Mesothelial cell of epicardium (in vitro differentiated cells): Measurements from ENCODE around the gene ABCC11. TPM values are rescaled to one million over a fixed set of nuclear protein-coding genes. Genes with fewer than 3 reads are reported as not detected.

Experiments
- DNase-seq, 2 experiments: peaks; one replicate each; pipeline ENCODE4 v3.0.0; 2021; ENCODE audit warnings: low spot score in 2 of 2; ENCODE audit not compliant: unreplicated experiment in 2 of 2
- H3K27ac Mint-ChIP-seq: 2 replicates; pipeline ENCODE4 v1.8.0; 2021; ENCODE audit warnings: mixed read lengths
- H3K27me3 Mint-ChIP-seq: 2 replicates; pipeline ENCODE4 v1.8.0; 2021; ENCODE audit warnings: low read depth, mixed read lengths
- H3K36me3 Mint-ChIP-seq: 2 replicates; pipeline ENCODE4 v1.8.0; 2021; ENCODE audit warnings: mixed read lengths
- H3K4me1 Mint-ChIP-seq: 2 replicates; pipeline ENCODE4 v1.8.0; 2021; ENCODE audit warnings: mixed read lengths
- H3K4me3 Mint-ChIP-seq: 2 replicates; pipeline ENCODE4 v1.8.0; 2021; ENCODE audit warnings: mild to moderate bottlenecking, moderate library complexity, mixed read lengths
- H3K9me3 Mint-ChIP-seq: 2 replicates; pipeline ENCODE4 v1.8.0; 2021; ENCODE audit warnings: mixed read lengths
- CTCF ChIP-seq: fragments of 200-600 bp; sonication (generic); IDR thresholded peaks from one replicate; pipeline ENCODE4 v1.5.0; 2021; ENCODE audit warnings: antibody characterized with exemption; ENCODE audit not compliant: unreplicated experiment
- total RNA-seq: library from RNA; stranded (reverse); gene quantifications from 3 replicates; pipeline ENCODE4 v1.2.1, GENCODE V29; 2021

The ABCC11 gene
- total RNA-seq, 1 donor from 2014 or later: 0.47 TPM

- H3K4me3 Mint-ChIP-seq: no peak overlapping the region
- peaks cover 21% of the 10 kb centered on the region for H3K36me3 Mint-ChIP-seq
- no peak overlapping the region for H3K27ac Mint-ChIP-seq
- no peaks in the 10 kb centered on the region for H3K27me3 Mint-ChIP-seq
- H3K4me1 Mint-ChIP-seq: no peaks in the 10 kb centered on the region
- no peak for TF ChIP-seq CTCF
- no peak for DNase-seq
- H3K9me3 Mint-ChIP-seq: no peaks in the 10 kb centered on the region
Measured at GRCh38 chr16:48269011-48269410, 21.7 kb upstream of the ABCC11 start.

- H3K36me3 Mint-ChIP-seq: peaks cover 53% of the 10 kb centered on the region
- no peak for TF ChIP-seq CTCF
- no peak overlapping the region for H3K4me3 Mint-ChIP-seq
Measured at GRCh38 chr16:48262631-48263030, 15.3 kb upstream of the ABCC11 start.

GRCh38 chr16:48261569-48261968 is 14.2 kb upstream of the ABCC11 start:
- Mint-ChIP-seq H3K27me3 (no peaks in the 10 kb centered on the region), H3K9me3 (peaks cover 8% of the 10 kb centered on the region), H3K36me3 (peaks cover 52% of the 10 kb centered on the region), H3K27ac (no peak overlapping the region), H3K4me1 (no peaks in the 10 kb centered on the region), H3K4me3 (no peak overlapping the region)
- DNase-seq: no peak
- TF ChIP-seq CTCF: no peak

More at GRCh38 chr16:48262631-48263030, 15.3 kb upstream of the ABCC11 start:
- H3K4me1 Mint-ChIP-seq: no peaks in the 10 kb centered on the region
- H3K9me3 Mint-ChIP-seq: peaks cover 8% of the 10 kb centered on the region
- H3K27ac Mint-ChIP-seq: no peak overlapping the region
- H3K27me3 Mint-ChIP-seq: no peaks in the 10 kb centered on the region
- no peak for DNase-seq

- no peak for TF ChIP-seq CTCF
- no peak overlapping the region for H3K27ac Mint-ChIP-seq
- H3K27me3 Mint-ChIP-seq: no peaks in the 10 kb centered on the region
- H3K4me3 Mint-ChIP-seq: no peak overlapping the region
- no peaks in the 10 kb centered on the region for H3K4me1 Mint-ChIP-seq
- no peak for DNase-seq
- peaks cover 42% of the 10 kb centered on the region for H3K36me3 Mint-ChIP-seq
- no peaks in the 10 kb centered on the region for H3K9me3 Mint-ChIP-seq
Measured at GRCh38 chr16:48256579-48257177, 9.3 kb upstream of the ABCC11 start.

GRCh38 chr16:48252013-48252412 is 4.7 kb upstream of the ABCC11 start:
- TF ChIP-seq CTCF: no peak
- Mint-ChIP-seq H3K9me3 (no peaks in the 10 kb centered on the region), H3K27ac (no peak overlapping the region), H3K27me3 (no peaks in the 10 kb centered on the region), H3K4me1 (peaks cover 5% of the 10 kb centered on the region), H3K36me3 (peaks cover 21% of the 10 kb centered on the region), H3K4me3 (no peak overlapping the region)
- DNase-seq: no peak
